Astrocyte (in vitro differentiated cells and primary cell): ENCODE data around the gene TWF2.

Source experiments
- EZH2 ChIP-seq: IDR thresholded peaks from 2 replicates; pipeline ENCODE4 v1.6.1; 2012; ENCODE audit warnings: mild to moderate bottlenecking, low read length, inconsistent platforms; ENCODE audit not compliant: insufficient read depth
- TF ChIP-seq, protein P1 (sequence below): IDR thresholded peaks from 2 replicates; pipeline ENCODE4 v1.5.1; 2011; ENCODE audit warnings: low read depth, mild to moderate bottlenecking, inconsistent platforms, low read length, moderate library complexity; ENCODE audit not compliant: insufficient read depth

GRCh38 chr3:52197499-52197841 lies 41.5 kb downstream of the TWF2 start:
- TF ChIP-seq, protein P1, sequence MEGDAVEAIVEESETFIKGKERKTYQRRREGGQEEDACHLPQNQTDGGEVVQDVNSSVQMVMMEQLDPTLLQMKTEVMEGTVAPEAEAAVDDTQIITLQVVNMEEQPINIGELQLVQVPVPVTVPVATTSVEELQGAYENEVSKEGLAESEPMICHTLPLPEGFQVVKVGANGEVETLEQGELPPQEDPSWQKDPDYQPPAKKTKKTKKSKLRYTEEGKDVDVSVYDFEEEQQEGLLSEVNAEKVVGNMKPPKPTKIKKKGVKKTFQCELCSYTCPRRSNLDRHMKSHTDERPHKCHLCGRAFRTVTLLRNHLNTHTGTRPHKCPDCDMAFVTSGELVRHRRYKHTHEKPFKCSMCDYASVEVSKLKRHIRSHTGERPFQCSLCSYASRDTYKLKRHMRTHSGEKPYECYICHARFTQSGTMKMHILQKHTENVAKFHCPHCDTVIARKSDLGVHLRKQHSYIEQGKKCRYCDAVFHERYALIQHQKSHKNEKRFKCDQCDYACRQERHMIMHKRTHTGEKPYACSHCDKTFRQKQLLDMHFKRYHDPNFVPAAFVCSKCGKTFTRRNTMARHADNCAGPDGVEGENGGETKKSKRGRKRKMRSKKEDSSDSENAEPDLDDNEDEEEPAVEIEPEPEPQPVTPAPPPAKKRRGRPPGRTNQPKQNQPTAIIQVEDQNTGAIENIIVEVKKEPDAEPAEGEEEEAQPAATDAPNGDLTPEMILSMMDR: no peak
- no peak for TF ChIP-seq EZH2
